Fibroblast of skin of left quadriceps (primary cell): ENCODE data around the gene PCOLCE2.

Source experiments
- DNase-seq, 2 experiments: peaks; one replicate each; pipeline ENCODE4 v3.0.0-alpha.2; 2013; ENCODE audit warnings: low read depth in 2 of 2

PCOLCE2 gene, protein sequence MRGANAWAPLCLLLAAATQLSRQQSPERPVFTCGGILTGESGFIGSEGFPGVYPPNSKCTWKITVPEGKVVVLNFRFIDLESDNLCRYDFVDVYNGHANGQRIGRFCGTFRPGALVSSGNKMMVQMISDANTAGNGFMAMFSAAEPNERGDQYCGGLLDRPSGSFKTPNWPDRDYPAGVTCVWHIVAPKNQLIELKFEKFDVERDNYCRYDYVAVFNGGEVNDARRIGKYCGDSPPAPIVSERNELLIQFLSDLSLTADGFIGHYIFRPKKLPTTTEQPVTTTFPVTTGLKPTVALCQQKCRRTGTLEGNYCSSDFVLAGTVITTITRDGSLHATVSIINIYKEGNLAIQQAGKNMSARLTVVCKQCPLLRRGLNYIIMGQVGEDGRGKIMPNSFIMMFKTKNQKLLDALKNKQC

DNA sequence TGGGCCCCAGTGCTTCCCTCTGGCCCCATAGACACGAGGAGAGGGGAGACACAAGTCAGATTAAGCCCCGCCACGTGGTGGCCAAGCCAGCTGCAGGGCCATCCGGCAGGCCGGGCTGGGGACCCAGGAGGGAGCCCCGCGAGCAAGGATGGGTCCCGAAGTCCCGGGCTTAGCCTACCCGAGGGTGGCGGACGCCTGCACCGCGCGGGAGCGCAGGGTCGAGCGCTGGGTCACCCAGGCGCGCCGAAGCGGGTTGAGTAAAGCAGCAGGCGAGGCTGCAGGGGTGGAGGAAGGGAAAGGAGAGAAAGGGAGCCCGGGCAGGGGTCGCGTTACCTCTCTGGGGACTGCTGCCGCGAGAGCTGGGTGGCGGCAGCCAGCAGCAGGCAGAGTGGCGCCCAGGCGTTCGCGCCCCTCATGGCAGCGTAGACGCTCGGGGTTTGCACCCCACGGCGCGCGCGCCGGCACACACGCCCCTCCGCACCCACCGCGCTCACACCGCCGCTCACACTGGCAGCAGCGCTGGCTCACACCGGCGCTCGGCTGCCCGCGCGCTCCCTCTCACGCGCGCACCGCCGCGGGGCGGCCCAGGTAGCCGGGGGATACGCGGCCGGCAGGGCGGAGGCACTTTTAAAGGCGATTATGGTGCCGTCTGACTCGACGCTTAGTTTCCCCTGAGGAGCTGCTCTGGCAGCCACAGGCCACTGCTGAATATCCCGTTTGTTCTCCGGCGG, at the start of gene PCOLCE2:
Gene PCOLCE2, minus strand, starts transcription at position 603 of the 731 bp plus-strand sequence. Its CDS starts 187 bp downstream, at position 416.
- no peak for DNase-seq

DNA sequence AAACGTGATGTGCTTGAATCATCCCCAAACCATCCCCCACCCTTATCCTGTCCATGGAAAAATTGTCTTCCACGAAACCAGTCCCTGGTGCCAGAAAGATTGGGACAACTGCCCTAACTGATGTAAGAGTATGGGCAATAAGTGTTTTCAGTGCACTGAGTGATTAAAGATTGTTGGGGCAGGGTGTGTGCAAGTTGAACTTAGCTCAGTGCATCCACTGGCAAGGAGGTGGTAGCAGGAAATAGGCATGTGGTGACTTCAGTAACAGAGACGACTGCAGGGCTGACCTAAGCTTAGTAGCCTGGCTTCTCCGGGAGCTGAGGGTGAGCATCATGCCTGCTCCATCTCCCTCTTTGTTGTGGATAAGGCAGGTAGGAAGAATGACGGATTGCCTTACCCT, 47.1 kb upstream of the PCOLCE2 start:
- DNase-seq = no peak

DNA sequence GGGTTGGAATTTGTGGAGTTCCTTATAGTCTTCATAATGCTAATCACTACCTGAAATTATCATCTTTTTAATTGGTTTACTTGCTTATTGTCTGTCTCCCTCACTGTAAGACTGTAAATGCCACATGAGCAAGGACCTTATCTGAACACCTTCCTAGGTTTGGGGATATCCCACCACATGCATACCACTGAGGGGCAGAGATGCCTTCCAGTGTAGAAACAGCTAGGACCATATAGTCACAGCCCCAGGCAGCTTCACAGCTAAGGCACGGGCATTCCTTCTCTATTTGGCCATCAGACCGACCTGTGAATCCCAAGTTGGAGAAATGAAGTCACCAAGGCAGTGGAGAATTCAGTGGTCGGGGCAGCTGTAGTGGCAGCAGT, 46.0 kb upstream of the PCOLCE2 start:
- DNase-seq = no peak

DNA sequence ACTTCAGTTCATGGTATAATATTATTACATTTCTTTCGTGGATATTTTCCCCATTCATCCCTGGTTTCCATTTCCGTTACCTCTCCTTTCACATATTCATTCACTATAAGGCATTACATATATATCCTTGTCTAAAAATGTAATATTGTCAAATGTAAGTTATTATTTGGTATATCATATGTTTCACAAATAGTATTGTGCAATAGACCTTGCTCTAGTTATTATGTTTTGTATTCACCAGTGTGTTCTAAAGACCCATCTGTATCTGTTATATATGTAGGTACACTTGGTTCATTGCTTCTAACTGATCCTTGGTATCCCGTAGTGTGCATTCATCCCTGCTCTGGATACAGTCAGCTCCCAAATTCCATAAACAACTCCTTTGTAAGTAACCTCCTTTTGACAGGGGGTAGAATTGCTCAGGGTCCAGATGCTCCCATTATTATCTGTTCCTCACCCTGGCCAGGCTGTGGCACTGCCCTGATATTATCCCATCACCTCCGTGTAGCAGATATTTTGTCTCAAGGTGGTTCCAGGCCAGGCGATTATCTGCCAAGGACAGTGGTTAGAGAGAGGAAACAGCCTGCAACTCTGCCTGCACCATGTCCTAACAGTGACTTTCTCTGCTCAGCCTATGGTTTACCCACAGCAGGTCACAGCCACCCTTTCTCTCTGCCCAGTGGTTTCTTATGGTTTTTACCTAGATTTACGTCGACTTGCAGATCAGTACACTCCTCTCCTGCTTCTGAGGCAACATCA, 45.4 kb upstream of the PCOLCE2 start:
- no peak for DNase-seq

DNA sequence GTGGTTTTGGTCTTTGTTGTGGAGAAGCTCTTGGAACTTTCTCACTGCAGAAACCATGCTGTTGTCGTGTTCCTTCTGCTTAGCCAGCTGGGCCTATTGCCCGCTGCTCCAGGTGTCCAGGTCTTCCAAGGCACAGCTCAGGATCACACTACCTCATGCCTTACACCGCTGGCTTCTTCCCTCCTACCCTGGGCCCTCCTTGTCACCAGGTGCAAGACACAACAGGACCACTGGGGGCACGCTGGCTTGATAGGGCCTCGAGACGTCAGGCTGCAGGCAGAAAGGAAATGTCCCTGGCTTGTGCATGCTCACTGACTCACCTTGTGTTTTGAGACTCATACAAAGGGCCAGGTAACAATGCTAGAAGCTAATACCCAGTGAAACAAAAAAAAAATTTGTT, 42.3 kb upstream of the PCOLCE2 start:
- no peak for DNase-seq

DNA sequence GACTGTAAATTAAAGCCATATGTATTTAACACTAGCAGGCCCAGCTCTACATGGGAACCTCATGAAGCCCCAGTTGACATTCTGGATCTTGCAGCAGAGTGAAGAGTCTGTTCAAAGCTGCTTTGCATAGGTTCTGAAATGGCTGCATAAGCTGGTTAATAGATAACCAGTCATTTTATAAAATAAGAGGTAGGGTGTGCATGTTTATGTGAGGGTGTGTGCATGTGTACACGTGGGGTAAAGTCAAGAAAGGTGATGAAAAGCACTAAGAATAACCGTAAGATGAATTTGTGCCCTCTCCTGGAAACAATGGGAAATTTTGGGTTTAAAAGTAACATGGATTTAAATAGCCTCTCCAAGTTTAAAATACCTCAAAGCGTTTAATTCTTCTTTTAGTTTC, 41.6 kb upstream of the PCOLCE2 start:
- DNase-seq = no peak

DNA sequence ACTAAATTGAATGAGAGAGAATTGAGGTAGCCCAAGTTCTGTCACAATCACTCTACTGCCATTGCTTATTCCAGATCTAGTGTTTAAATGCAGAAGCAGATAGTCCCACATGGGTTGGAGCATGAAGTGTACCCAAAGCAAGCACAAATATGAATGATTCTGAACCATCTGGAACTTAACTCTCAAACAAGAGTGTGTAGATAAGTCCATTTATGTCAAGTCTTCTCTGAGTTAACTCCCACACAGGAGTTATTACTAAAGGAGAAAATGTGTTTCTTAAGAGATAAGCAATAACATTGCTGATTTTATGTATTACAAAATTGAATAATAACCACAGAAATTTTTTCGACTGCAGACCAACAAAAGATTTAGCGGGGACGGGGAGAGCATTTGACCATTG, 41.0 kb upstream of the PCOLCE2 start:
- no peak for DNase-seq

DNA sequence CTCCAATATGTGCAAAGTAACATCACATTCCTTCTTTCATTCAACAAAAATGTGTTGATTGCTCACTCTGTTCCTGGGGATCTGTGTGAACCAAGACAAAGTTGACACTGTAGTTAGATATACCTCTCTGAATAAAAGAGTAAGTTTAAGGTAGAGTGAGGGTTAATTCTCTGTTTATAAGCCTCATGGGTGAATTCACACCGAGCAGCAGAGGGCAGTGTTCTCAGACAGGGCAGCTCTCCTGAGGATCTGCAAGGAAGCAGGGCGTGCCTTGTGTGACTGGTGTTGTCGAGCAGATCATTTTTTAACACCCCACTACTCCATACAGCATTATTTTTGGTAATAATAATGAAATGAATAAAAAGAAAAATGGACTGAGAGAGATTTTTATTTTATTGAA, 40.2 kb upstream of the PCOLCE2 start:
- no peak for DNase-seq

DNA sequence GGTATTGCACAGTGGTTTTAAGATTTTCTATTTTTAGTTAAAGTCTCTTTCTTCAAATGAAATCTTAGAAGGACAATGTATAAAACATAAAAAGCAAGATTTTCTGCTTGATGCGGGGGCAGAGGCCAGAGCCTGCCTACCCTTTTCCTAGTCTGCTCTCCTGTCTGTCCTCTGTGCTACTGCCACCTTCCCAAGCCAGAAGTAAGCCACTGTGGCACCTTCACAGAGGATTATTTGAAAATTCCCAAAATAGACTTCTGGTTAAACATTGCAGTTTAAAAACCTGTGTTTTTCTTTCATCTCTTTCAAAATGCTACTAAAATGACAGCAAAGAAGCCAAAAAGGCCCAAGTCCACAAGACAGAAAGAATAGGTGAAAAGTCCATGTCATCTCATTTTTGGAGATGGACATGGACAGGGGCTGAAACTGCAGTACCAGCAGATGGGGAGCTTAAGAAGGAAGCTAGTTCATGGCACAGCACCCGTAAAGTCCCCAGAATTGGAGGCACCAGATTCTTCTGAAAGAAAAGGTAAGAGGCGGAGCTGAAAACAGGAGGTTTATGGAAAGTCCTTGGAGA, 37.6 kb upstream of the PCOLCE2 start:
- DNase-seq = no peak

DNA sequence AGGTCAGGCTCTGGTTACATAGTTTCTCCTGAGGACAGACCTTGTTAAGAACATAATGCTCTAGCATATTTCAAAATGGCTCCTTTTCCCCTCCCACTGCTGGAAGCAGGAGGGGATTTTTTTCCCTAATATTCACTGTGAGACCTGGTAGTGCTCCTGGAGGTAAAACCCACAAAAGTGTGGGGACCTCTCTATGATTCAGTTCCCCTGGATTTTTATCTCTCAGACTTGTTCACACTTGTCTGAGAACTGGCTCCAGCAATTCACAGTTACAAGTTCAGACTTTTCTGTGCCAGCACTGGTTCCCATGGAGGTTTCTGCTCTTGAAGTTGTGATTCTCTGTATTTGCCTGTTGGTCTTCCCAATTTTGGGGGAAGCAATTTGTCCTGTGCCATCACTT, 36.3 kb upstream of the PCOLCE2 start:
- DNase-seq = no peak

DNA sequence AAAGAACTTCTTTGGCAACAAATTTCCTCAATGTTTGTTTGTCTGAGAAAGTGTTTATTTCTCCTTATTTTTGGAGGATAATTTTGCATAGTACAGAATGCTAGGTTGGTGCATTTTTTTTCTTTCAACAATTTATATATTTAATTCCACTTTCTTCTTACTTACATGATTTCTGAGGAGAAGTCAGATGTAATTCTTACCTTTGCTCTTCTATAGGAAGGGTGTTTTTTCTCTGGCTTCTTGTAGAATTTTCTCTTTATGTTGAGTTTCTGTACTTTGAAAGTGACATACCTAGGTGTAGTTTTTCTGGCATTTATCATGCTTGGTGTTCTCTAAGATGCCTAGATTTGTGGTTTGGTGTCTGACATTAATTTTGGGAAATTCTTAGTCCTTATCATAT, 34.8 kb upstream of the PCOLCE2 start:
- DNase-seq = no peak

DNA sequence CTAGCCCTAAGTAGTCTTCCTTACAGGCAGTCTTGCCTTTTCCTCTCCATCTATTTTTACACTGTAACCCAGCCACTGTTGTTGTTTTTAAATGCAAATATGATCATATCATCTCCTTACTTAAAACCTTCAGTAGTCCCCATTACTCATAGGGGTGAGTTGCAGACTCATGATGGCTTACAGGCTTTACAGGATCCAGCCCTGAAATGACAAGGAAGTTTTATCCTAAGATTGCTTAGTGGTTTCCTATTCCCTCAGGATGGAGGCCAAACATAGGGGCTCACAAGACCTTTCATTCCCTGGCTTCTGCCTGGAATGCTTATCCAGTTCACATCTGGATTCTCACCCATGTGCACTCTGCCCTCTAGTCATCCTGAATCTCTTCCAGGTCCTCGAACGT, 27.7 kb upstream of the PCOLCE2 start:
- no peak for DNase-seq

DNA sequence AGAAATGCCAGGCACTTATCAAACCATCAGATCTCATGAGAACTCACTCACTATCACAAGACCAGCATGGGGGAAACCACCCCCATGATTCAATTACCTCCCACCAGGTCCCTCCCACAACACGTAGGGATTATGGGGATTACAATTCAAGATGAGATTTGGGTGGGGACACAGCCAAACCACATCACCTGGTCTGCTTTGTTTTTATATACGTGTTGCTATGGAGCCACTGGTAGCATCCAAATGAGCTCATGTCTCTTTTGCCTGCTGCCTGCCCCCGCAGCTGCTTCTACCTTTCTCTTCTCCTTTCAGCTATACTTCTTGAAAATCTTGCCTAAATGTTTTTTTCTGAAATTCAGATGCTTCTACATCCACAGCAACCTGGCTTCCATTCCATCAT, 26.8 kb upstream of the PCOLCE2 start:
- no peak for DNase-seq

DNA sequence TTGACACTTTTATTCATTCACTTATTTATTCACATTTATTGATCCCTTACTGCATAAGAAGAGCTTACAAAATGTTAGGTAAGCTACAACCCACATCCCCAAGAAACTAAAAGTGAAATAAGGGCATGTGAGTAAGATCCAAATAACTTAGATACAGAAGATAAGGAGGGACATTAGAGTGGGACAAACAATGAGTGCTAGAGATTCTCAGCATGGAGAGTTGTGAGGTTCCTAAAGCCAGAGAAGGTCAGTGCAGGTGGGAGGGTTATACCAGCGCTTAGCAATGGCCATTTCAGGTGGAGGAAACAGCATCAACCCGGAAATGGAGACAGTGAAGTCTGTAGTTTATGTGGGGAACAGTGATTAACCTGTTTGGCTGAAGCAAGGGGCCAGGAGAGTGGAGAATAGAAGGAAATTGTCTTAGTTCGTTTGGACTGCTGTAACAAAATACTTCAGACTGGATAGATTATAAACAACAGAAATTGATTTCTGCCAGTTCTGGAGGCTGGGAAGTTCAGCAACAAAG, 25.5 kb upstream of the PCOLCE2 start:
- DNase-seq = no peak

DNA sequence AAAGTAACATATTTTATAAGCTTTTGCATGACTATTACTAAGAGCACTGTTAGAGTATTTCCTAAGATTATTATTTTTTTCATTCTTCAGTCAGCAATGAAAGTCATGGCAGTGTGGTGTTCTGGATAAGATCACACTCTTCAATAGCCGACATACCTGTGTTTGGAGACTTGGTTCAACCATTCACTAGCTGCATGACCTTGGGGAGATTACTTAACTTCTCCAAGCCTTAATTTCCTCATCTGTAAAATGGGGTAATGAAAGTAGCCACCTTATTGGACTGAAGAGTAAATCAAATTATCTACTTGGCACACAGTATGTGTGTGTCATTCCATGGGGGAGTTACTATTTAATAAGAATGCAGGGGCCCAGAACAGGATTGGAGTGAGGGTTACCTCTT, 24.5 kb upstream of the PCOLCE2 start:
- no peak for DNase-seq

DNA sequence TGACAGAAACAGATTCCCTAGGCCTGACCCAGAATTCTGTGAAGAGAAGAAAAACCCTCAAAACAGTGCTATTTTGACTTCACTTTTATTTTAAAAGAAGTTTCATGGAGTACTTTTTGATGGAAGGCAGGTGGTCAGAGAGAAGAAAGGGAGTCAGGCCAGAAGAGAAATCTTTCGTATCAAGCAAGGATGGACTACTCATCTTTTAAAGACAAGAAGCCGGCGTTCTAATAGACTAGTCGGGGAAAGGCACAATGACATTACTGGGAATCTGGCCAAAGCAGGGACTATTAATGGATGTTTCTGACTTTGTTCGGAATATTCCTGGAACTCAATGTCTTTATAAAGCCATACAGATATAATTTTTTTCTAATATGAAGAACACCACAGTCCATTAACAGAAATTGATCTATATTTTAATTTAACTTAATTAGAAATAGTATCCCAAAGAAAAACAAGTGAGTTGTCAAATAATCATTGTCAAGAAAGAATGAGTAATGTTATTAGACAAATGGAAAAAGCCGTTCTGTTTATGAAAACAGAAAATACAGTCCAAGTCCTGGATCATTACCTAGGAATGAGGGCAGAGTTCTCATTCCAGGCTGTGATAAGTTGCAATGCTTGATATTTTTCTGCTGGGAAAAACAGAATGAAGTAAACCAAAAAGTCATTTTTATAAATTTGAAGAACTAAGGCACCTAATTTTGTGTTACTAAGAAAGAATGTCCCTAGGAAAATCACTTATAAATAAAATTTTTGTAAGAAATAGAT, 23.7 kb upstream of the PCOLCE2 start:
- no peak for DNase-seq

DNA sequence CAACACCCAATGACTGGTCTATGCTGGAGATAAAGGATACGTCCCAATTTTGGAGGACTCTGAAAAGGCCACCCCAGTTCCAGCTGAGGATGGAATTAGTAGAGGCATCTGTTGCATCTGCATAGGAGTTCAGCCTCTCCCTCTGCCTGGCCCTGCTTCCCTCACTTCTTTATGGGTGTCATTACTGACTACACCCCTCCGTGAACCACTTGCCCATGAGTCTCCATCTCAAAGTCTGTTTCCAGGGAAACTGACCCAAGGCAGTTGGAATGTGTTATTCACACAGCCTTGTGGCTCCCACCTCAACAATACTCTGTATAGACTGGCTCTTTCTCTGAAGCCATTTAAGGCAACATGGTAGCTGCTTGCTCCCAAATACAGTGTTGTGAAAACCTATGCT, 21.4 kb upstream of the PCOLCE2 start:
- DNase-seq = no peak

DNA sequence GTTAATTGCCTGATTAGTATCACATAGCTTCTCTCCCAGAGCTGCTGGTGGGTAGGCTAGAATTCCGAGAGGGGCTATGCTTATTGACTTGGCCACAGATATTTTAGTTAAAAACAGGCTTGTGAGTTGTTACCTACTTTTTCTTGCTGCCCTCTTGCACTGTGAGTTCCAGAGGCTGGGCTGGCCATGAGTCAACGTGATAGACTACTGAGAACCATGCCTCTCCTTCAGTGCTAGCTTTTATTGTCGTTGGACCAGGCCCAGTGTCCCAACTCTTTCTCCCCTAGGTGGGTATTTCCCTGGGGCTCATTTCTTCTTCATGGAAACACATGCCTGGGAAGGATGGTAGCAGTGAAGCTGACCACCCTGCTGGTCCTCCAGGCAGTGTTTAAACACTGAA, 20.4 kb upstream of the PCOLCE2 start:
- DNase-seq = no peak

DNA sequence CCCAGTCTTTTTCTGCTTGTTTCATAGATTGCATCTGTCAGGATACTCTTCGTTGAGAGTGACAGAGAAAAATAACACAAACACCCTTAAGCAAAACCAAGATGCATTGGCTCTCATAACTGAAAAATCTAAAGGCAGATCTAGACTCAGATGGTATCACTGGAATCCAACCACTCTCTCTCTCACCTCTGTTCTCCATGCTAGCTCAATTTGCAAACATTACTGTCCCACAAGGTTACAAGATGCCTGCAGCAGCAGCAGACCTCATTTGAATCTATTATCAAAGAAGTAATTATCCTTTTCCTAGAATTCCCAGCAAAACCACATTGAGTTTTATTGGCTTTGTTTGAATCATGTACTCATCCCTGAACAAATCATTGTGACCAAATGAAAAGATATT, 19.1 kb upstream of the PCOLCE2 start:
- DNase-seq = no peak

DNA sequence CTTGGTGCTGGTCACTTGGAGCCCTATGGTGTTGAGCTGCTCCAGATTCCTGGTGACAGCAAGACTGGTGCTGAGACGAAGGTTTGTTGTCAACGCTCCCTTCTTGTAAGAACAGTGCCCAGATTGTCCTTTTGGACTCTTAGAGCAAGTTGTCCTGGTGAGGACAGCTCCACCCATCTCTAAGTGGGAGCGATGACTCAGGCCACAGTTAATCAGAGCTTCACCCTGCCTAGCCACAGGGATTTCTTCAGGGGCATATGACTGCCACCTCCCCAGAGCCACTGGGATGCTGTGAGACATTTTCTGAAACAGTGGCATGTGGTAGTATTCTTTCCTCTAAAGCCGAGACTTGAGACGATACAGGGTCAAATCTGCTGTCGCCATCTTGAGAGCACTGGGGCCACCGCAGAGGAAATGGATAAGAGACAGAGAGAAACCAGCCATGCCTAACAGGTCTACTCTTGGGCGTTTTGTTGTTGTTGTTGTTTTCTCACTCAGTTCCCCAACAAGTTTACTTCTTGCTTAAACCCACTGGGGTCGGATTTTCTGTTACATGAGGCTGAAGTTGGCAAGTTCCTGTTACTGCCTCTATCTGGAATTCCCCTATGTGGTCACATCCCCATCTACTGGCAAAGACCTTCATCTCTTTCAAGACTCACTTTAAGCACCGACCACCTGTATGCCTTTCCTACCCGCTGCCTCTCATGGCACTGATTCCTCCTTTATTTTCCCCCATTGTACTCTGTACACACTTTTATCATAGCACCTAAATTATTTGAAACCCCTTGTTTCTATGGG, 16.0 kb upstream of the PCOLCE2 start:
- DNase-seq = no peak
